ENCODE results near the gene KRT83.
"Not testable (repeated sequence)": the region's sequence is repeated elsewhere in the genome, so short reads cannot be mapped to it uniquely, and the experiment has no call there.

Gene KRT83

DNA sequence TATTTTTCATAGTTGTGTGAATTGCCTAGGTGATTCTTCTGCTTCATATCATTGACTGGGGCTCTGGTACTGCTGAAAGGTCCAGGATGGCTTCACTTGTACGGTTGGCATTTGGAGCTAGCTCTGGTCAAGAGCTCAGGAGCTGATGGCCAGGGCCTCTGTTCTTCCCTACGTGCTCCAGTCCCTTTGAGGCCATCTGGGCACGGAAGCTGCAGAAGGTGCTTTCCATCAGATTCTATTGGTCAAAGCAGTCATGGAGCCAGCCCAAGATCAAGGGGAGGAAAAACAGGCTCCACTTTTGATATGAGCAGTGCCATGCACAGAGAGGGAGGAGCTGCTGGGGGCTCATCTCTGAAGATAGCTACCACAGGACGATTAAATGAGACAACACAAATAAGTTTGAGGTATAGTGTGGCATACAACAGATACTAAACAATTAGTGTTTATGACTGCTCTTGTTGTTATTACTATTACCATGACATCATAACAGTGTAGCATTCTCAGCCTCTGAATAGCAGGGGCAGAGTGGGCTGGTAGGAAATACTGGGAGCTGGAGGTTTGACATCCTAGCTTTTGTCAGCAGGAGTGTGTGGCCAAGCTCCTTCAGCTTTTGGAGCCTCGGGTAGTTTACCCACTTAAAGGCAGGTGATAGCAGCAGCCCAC, 10.4 kb downstream of the KRT83 start:
- DNase-seq (ENCODE audit: low read depth, low spot score) = no peak

DNA sequence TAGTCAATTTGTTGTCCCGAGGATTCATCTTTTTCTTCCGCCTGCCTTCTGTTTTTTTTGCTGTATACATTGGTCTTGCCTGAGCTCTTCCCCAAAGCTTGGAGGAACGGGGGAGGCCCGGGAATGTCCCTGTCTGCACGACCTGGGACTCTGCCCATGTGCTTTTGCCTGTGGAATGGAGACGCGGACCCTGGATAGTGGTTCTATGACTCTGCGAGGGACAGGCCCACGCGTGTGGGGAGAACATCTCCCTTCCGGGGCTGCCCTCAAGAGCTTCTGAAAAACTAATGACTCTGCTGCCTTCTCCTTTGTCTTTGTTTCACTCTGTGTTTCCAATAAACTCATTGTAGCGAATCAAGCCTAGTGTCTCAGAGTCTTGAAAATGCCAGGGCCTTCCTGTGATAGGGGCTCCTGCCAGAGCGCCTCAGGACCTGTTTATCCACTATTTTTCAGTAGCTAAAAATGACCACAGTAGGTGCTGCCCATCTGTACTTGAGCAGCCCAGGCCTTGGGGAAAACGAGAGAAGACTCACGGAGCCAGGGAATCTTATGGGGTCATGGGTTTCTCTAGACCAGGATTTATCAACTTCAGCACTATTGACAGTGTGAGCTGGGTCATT, 12.3 kb downstream of the KRT83 start:
- DNase-seq (ENCODE audit: low read depth, low spot score) = no peak

DNA sequence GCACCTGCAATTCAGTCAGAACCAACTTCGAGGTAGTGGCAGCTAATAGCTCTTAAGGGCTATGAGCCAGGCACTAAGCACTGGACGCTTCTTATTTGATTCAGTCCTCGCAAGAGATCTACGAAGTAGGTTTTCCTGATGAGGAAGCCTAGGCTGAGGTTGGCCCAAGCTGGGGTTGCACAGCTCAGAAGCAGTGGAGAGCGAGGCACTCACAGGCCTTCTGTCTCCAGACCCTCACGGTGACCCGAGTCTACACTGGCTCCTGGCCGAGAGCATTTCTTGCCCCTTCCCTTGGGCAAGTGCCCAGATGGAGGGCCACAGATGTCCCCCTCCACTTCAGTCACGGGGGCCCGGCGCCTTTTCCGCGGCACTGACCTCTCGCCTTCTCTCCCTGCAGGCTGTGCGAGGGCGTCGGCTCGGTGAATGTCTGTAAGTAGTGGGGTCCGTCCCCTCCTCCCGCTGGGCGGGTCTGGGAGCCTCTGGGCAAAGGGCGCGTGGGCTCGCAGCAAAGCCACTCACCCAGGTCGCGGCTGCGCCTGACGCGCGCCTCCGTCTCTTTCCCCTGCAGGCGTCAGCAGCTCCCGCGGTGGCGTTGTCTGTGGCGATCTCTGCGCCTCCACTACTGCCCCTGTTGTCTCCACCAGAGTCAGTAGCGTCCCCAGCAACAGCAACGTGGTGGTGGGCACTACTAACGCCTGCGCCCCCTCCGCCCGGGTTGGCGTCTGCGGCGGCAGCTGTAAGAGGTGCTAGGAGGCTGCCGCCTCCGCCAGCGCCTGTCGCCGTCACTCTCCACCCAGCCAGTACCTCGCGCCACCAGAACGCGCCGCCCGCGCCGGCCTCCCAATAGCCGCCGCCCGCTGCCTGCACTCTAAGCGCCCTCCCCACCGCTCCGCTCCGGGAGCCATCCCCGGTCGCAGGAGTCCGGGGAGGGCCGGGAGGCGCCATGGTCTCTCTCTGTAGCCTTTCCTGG, 13.1 kb downstream of the KRT83 start:
- no peak for DNase-seq (ENCODE audit: low read depth, low spot score)

DNA sequence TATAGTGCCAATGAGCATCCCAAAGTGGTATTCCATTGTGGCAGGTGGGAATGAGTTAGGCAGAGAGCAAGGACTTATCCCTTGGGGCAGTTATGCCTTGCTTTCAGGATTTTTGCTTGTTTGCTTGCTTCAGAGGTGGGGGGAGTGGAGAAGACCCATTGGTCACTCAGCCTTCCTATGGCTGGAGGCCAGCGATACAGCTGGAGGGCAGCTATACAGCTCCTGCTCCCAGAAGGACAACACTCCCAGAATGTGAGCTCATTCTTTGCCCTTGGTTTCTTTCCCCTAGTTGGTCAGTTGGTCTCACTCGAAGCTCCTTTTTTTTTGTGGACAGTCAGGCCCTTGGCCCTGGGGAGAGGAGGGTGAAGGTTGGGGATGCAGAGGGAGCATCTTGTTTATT, 14.5 kb downstream of the KRT83 start:
- DNase-seq (ENCODE audit: low read depth, low spot score) = no peak

DNA sequence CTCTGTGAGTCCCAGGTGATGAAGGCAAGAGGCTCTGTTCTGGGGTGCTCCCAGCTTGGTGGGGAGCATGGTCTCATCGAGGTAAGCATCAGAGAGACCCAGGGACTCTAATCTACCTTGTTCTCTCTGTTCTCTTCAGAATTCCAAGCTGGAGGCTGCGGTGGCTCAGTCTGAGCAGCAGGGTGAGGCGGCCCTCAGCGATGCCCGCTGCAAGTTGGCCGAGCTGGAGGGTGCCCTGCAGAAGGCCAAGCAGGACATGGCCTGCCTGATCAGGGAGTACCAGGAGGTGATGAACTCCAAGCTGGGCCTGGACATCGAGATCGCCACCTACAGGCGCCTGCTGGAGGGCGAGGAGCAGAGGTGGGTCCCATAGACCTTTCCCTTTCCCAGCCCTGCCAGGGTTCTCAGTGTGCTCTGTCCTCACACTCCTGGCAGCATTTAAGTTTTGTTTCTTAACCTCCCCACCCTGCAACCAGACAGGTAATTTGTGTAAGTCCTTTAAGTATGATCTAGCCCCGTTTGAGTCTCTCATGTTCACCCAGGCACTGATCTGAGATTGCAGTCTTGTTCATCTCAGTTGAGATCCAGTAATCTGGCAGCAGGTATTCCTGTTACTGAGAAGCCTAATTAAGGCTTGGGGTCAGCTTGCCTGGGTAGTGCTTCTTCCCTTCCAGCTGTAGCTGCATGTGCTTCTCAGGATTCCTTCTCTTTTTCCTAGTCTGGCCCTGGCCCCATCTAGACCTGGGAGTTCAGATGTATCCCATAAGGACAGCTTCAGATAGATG, 15.1 kb downstream of the KRT83 start:
- DNase-seq (ENCODE audit: low read depth, low spot score) = no peak

DNA sequence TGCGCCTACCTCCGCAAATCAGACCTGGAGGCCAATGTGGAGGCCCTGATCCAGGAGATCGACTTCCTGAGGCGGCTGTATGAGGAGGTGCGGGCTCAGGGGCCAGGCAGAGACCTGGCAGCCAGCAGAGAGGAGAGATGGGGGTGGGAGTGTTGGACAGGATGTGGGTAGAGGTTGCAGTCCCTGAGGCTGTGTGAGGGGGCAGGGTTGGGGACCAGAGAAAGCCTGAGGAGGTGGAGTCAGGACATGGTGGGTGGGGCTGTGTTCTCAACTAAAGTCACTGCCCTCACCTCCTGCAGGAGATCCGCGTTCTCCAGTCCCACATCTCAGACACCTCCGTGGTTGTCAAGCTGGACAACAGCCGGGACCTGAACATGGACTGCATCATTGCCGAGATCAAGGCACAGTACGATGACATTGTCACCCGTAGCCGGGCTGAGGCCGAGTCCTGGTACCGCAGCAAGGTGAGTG, 16.2 kb downstream of the KRT83 start:
- not testable (repeated sequence) for DNase-seq (ENCODE audit: low read depth, low spot score)

DNA sequence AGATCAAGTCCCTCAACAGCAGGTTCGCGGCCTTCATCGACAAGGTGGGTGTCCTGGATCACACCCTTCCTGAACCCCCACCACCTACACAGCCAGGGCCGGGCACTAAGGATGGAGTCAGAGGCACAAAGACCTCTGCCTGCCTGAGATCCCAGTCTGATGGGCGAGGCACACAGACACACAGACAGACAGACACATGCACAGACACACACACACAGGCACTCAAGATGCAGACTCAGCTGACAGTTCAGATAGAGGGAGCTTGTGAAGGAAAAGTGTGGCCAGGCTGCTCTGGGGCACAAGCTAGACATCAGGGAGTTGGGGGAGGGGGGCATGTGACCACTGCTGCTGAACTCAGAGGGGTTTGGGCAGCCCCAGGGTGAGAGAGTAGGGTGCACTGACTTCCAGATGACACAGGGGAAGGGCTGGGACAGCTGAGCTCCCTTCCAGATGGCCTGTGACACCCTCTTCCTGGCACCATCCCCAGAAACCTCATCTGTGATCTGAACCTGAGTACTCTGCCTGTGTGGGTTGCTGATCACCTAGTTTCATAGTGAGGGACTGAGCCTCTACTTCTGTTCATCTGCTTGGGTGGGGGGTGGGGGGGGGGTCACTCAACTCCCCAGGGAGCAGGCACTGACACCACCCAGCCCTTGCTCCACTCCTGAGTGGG, 18.8 kb downstream of the KRT83 start:
- DNase-seq (ENCODE audit: low read depth, low spot score) = not testable (repeated sequence)

DNA sequence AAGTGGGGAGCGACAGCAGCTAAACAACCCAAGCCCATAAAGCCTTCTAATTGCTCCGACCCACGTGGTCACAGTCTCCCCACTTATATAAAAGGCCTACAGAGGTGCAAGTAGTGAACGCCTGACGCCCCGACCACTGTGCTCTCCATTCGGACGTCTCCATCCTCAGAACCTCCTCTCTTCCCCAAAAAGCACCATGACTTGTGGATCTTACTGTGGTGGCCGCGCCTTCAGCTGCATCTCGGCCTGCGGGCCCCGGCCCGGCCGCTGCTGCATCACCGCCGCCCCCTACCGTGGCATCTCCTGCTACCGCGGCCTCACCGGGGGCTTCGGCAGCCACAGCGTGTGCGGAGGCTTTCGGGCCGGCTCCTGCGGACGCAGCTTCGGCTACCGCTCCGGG, 19.5 kb downstream of the KRT83 start:
- not testable (repeated sequence) for DNase-seq (ENCODE audit: low read depth, low spot score)

DNA sequence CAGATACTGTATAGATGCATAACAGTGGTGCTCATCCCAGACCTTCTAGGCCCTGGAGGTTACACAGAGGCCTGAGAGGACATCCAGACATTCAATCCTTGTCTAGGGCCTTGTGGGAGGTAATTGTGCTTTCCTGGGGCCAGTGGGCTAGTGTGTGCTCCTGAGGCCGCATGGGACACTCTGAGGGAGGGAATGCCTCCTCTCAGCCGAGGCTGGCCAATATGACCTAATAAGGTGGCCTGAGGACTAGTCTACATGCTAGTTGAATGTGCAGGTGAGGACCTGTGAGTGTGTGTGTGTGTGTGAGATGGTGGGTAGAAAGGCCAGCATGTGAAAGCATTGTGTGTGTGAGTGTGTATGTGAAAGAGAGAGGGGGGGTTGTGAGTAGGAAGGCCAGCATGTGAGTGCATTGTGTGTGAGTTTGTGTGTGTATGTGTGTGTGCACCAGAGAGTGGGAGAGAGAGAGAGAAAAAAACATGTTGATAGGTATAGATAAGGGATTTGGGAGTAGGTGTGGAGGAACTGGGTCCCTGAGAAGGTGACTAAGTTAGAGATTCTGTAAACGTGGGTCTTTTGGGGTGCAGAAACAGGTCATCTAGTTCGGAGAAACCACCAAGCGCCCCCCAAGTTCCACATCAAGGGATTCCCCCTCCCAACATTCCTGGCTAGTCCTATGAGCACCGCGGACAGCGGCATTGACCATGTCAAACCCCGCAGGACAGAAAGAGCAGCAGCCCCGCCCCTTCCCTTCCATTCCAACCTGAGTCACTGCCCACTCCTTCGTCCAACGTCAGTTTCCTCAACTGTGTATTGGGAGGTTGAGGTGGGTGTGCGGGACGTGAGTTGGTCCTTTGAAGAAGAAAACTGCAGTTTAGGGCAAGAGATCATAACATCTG, 20.2 kb downstream of the KRT83 start:
- no peak for DNase-seq (ENCODE audit: low read depth, low spot score)

DNA sequence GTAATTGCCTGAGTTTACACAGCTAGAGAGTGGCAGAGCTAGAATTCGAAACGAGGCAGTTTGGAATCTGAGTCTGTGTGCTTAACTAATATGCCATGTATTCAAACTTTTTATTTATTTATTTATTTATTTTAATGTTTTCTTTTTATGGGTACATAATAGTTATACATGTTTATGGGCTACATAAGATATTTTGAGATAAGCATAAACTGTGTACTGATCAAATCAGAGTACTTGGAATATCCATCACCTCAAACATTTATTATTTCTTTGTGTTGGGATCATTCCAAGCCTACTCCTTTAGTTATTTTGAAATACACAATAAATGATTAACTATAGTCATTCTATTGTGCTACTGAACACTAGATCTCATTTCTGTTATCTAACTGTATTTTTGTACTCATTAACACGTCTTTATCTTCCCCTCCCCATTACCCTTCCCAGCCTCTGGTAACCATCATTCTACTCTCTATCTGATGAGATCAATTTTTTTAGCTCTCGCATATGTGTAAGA, 22.5 kb downstream of the KRT83 start:
- no peak for DNase-seq (ENCODE audit: low read depth, low spot score)

DNA sequence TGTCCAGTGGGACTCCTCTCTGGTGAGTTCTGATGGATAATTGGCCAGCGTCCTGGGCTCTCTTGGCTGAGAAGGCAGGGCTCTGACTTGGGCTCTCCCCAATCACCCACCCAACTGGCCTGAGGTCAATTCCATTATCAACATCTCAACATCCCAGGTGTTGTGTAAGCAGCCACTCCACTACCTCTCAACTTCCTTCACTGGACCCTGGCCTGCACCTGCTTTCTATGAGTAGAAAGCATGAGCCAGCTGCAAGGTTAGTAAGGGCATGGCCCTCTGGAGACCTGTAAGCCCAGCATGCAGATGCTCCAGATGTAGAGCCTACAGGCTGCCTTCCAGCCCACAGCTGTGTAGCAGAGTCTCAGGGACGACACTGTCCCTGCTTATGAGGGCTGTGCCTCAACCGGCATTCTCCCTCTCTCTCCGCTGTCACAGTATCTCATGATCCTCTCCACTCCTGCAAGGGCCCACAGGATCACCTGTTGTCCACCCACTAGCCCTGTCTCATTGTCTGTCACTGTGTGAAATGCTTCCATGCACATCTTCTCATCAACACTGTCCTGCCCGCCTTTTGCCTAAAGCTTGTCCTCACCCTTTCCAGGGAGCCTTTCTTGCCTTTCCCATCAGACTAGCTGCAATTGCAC, 24.5 kb downstream of the KRT83 start:
- DNase-seq (ENCODE audit: low read depth, low spot score) = no peak

DNA sequence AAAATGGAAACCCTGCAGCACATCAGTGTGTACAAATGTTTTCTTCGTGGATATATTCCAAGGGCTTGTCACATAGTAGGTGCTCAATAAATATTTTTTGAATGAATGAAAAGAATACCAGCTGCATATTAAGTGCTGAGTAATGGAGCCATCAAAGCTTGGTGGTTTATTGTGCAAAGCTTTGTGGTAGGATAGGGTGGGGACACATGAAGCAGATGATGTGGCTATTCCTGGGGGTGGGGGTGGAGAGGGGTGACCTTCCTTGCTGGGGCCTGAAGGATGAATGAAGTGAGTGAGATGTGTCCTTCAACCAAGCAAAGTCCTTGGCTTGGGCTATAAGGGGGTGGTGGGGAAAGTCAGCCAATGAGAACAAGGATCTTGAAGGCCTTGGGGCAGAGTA, 25.5 kb downstream of the KRT83 start:
- no peak for DNase-seq (ENCODE audit: low read depth, low spot score)

DNA sequence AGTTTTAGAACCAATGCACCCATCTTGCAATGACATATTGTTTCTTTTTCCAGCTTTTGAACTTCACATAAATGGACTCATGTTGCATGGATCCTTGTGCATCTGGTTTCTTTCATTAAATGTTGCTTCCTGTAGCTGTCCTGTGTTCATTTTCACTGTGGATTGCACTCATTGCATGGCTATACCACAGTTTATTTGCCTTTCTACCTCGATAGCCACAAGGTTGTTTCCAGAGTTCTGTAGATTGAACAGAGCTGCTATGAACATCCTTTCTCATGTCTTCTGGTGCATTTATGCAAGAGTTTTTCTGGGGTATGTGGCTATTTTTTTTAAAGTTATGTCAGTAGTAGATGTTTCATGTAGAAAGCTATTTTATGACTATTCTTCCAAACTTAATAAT, 26.4 kb downstream of the KRT83 start:
- no peak for DNase-seq (ENCODE audit: low read depth, low spot score)

DNA sequence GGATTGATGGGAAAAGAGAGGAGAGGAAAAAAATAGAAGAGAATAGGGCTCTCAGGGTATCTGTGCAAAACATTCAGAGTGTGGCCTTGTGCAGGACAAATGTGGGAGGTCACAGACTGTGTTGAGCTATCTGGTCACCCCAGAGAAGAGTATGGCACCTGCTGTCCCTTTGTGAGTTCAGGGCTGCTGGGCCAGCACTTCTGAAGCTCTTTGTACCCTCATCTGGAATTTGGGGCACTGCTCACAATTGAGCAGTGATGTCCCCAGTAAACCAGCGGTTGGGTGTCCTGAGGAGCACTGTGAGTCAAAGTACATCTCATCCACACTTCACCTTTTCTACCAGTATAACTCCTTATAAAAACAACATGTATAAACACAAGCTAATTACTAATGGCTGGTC, 27.3 kb downstream of the KRT83 start:
- no peak for DNase-seq (ENCODE audit: low read depth, low spot score)

DNA sequence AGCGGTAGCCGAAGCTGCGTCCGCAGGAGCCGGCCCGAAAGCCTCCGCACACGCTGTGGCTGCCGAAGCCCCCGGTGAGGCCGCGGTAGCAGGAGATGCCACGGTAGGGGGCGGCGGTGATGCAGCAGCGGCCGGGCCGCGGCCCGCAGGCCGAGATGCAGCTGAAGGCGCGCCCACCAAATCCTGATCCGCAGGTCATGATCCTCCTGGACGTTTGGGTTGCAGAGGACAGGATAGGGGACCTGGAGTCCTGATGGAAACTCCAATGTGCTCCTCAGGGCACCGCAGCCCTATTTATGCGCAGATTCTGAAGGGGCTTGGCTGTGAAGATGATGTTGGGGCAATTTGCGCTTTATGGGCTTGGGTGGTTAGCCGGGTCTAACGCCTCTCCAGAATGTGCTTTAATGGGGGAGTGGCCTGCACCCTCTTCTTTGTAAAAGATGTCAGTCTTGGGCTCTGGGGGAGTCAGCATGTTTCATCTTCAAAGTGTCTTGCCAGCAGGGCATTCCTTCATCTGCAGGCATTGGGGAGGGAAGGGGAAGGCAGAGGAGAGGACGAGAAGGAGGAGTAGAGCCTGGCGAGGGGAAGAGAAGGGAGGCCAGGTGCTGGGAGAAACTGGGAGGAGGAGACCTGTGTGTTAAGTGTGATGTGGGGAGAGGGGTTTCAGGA, 29.8 kb downstream of the KRT83 start, which contains the start of gene KRT81:
TSS of gene KRT81 (minus strand) at position 268 of the 669 bp plus-strand sequence. CDS start at position 199, 69 bp downstream.
- no peak for DNase-seq (ENCODE audit: low read depth, low spot score)

DNA sequence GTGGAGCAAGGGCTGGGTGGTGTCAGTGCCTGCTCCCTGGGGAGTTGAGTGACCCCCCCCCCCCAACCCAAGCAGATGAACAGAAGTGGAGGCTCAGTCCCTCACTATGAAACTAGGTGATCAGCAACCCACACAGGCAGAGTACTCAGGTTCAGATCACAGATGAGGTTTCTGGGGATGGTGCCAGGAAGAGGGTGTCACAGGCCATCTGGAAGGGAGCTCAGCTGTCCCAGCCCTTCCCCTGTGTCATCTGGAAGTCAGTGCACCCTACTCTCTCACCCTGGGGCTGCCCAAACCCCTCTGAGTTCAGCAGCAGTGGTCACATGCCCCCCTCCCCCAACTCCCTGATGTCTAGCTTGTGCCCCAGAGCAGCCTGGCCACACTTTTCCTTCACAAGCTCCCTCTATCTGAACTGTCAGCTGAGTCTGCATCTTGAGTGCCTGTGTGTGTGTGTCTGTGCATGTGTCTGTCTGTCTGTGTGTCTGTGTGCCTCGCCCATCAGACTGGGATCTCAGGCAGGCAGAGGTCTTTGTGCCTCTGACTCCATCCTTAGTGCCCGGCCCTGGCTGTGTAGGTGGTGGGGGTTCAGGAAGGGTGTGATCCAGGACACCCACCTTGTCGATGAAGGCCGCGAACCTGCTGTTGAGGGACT, 30.6 kb downstream of the KRT83 start:
- not testable (repeated sequence) for DNase-seq (ENCODE audit: low read depth, low spot score)

DNA sequence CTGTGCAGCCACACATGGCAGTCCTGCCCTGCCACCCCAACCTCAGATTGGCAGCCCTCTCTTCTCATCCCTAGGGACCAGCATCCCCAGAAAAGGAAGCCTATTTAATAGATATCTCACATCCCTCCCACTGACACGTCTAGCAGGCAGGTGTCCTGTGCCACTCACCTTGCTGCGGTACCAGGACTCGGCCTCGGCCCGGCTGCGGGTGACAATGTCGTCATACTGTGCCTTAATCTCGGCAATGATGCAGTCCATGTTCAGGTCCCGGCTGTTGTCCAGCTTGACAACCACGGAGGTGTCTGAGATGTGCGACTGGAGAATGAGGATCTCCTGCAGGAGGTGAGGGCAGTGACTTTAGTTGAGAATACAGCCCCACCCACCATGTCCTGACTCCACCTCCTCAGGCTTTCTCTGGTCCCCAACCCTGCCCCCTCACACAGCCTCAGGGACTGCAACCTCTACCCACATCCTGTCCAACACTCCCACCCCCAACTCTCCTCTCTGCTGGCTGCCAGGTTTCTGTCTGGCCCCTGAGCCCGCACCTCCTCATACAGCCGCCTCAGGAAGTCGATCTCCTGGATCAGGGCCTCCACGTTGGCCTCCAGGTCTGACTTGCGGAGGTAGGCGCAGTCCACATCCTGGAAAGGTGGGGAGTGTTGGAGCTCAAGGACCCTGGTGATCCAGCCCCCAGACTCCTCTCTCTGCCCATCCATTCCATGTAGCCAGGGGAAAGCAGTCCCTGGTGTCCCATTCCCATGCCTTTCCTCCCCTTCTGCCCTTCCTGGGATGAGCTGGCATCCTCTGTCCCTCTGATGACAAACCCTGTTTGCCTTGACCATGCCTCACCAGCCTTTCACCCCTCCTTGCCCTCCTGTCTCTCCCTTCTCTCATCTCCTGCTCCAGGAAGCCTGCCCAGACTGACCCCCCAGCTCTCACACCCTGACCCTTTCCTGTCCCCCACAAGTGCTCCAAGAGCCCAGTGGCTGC, 33.1 kb downstream of the KRT83 start:
- DNase-seq (ENCODE audit: low read depth, low spot score) = not testable (repeated sequence)

Measured in activated CD4-positive, CD25-positive, alpha-beta regulatory T cell treated with anti-CD3 and anti-CD28 coated beads, Interleukin-2, amount 50 U/mL, for 16 hours (primary cell).